Stimulated activated CD4-positive, alpha-beta T cell treated with anti-CD3 and anti-CD28 coated beads, Interleukin-1b, Interleukin-23, amount 100 ng/mL, for 48 hours (primary cell): ENCODE results near the gene ARHGAP6.
"Not testable (repeated sequence)": the region's sequence is repeated elsewhere in the genome, so short reads cannot be mapped to it uniquely, and the experiment has no call there.

Experiments
- DNase-seq: peaks from one replicate; pipeline ENCODE4 v3.0.0-alpha.2; 2020

The ARHGAP6 gene

GRCh38 chrX:11509786-11510185 is 155.9 kb downstream of the ARHGAP6 start:
- no peak for DNase-seq

GRCh38 chrX:11504234-11504633 is 161.5 kb downstream of the ARHGAP6 start:
- DNase-seq: no peak

- no peak for DNase-seq
Observed at GRCh38 chrX:11499076-11500044, 166.4 kb downstream of the ARHGAP6 start.

DNA sequence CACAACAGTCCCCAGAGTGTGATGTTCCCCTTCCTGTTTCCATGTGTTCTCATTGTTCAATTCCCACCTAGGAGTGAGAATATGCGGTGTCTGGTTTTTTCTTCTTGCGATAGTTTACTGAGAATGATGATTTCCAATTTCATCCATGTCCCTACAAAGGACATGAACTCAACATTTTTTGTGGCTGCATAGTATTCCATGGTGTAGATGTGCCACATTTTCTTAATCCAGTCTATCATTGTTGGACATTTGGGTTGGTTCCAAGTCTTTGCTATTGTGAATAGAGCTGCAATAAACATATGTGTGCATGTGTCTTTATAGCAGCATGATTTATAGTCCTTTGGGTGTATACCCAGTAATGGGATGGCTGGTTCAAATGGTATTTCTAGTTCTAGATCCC is 174.3 kb downstream of the ARHGAP6 start:
- not testable (repeated sequence) for DNase-seq

- no peak for DNase-seq
Observed at GRCh38 chrX:11484290-11484689, 181.4 kb downstream of the ARHGAP6 start.

GRCh38 chrX:11481035-11481434 is 184.7 kb downstream of the ARHGAP6 start:
- no peak for DNase-seq

DNA sequence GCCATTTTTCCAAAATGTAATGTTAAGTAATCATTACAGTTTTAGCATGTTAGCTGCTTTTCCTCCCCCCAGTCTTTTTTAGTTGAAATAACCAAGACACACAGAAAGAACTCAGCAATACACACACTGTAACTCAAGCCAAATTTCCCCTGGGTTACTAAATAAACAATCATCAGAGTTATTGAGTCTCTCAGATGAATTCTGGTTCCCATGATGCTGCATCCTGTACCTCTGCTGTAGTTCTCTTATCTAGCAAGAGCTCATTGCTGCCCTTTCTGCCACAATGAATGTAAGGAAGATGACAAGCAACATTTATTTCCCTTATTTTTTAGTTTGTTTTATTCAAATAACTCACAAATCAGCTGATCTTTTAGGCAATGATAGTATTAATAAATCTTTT is 185.1 kb downstream of the ARHGAP6 start:
- no peak for DNase-seq

DNA sequence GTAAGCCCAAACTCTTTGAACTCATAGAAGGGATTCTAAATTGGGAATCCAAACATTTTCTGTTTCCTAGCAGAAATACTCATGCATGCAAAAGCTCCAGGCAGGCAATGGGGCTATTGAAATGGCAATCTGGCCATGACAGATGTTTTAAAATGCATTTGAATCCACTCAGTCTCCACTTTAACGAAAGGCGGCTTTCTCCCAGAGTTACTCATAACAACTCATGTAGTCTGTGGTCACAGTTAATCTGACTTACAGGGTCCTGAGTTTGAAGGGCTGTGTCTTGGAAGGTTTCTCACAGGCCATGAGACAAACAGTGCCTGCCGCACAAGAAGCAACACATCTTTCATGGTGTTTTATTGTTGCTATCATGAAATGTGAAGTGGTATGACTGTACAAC is 186.8 kb downstream of the ARHGAP6 start:
- DNase-seq: no peak

- no peak for DNase-seq
Observed at GRCh38 chrX:11478026-11478425, 187.7 kb downstream of the ARHGAP6 start.

GRCh38 chrX:11474576-11474975 is 191.1 kb downstream of the ARHGAP6 start:
- DNase-seq: no peak

GRCh38 chrX:11474021-11474420 is 191.7 kb downstream of the ARHGAP6 start:
- no peak for DNase-seq

DNA sequence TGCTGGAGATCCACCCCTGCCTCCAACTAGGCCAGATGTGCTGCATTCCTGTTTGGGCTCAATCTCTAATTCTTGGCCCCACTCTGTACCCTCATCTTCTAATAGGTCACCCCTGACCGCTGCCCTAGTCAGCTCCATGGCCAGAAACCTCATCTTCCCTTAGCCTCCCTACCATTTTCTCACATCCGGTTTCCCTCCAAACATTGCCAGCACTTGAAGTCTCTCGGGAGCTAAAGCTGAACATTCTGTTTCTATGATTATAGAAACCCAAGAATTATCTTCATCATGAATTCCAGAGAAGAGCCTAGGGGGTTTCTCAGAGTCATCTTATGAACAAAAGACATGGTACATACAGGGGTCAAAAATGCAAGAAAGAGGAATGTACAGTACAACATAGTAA is 192.8 kb downstream of the ARHGAP6 start:
- no peak for DNase-seq

- DNase-seq: no peak
Observed at GRCh38 chrX:11472381-11472780, 193.3 kb downstream of the ARHGAP6 start.

DNA sequence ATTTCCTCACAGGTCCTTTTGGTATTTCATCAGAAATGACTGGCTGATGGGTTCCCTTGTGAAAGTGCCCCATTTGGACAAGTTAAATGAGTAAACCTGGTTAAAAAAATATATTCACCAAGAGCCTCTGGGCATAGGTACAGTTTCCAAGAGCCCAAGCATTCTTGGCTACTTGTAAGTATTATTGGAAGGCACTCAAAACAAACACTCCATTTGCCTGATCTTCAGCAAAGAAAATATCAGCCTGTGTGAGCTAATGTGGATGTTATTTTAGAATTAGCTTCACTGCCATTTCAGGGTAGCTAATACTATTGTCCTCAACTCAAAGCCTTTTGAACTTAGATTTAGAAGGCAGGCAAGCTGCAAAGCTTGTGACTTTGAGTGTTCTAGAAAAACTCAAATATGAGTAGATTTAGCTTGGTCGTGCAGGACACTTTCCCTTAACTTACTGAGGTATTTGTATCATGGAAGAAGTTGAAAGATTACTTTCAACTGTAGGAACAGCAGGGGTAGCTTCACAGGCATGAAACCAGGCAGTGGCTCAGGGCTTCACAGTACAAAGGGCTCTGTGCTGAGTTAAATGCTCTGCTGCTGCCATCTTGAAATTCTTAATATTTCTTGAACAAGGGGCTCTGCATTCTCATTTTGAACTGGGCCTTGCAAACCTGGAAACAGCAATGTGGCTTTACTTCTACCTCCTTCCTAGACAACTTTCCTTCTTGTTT is 195.3 kb downstream of the ARHGAP6 start:
- no peak for DNase-seq

- no peak for DNase-seq
Observed at GRCh38 chrX:11465648-11466411, 199.9 kb downstream of the ARHGAP6 start.

GRCh38 chrX:11464836-11465463 is 200.8 kb downstream of the ARHGAP6 start:
- DNase-seq: no peak

- no peak for DNase-seq
Observed at GRCh38 chrX:11464380-11464779, 201.3 kb downstream of the ARHGAP6 start.

DNA sequence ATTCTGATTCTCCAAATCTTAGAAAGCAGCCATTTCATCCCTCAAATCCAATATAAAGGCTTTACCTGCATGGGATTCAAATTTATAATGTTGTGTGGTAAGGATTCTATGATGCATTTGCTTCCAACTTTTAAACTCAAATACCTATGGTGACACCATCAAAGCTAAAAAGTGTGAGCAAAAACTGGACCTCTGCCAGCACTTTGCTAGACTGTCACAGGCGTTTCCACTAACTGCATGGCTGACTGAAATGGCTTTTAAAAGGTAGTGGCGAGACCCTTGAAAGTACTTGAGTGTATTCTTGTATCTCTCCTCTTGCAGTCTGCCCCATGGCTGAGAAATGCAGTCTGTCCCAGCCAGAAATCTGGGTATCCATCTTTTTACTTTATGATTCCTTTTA is 203.1 kb downstream of the ARHGAP6 start:
- DNase-seq: no peak

DNA sequence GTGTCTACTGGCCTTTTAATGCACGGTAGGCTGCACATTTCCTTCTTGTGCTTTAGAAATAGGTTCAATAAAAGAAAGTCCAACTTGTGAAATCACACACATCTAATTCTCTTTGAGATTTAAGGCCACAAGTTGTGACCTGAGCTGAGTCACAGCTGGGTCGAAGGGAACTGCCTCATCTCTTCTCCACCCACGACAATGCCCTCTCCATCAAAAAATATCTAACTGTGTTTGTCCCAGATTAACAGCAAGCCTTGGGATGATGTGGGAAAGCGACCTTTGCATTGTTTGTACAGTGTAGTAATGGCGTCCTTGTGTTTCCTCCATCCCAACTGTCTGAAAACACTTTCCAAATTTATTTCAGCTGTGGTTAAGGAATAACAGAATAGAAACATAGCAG is 203.6 kb downstream of the ARHGAP6 start:
- DNase-seq: no peak

GRCh38 chrX:11461201-11462001 is 204.3 kb downstream of the ARHGAP6 start:
- DNase-seq: no peak

- no peak for DNase-seq
Observed at GRCh38 chrX:11460347-11460746, 205.4 kb downstream of the ARHGAP6 start.

- no peak for DNase-seq
Observed at GRCh38 chrX:11458170-11458569, 207.6 kb downstream of the ARHGAP6 start.
